Transverse colon (tissue), 4 donors: ENCODE measurements around the gene CTCF. TPM values are rescaled to one million over a fixed set of nuclear protein-coding genes. Genes with fewer than 3 reads are reported as not detected.
A peak's percentile ranks its signal among the peaks of the same experiment; 100 is the strongest.

Source experiments
- DNase-seq: peaks from one replicate; pipeline ENCODE4 v3.0.0-alpha.2; 2019
- H3K27ac ChIP-seq, 4 donors: fragments of 200-600 bp; sonication (generic); 2 replicates each; pipeline ENCODE4 v1.5.1; 2016 to 2018; ENCODE audit warnings: inconsistent platforms in 4 of 4
- H3K27me3 ChIP-seq: fragments of 200-600 bp; sonication (generic); 2 replicates; pipeline ENCODE4 v1.5.1; 2017; ENCODE audit warnings: inconsistent platforms
- H3K36me3 ChIP-seq, 4 donors: fragments of 200-600 bp; sonication (generic); 2 replicates each; pipeline ENCODE4 v1.5.1; 2017 to 2019; ENCODE audit warnings: inconsistent platforms in 4 of 4
- H3K4me1 ChIP-seq, 4 donors: fragments of 200-600 bp; sonication (generic); 2 replicates each; pipeline ENCODE4 v1.5.1; 2017 to 2020; ENCODE audit warnings: inconsistent platforms in 4 of 4
- H3K4me3 ChIP-seq, 4 donors: fragments of 200-600 bp; sonication (generic); 1 replicate in 1 of 4; 2 replicates in 3 of 4; pipeline versions ENCODE4 v1.5.1 to v1.6.1; 2017 to 2019; ENCODE audit warnings: inconsistent platforms in 4 of 4
- H3K9me3 ChIP-seq, 2 donors: fragments of 200-600 bp; sonication (generic); 2 replicates each; pipeline ENCODE4 v1.5.1; 2017 to 2019; ENCODE audit warnings: inconsistent platforms in 2 of 2
- EP300 ChIP-seq: sonication (generic); formaldehyde crosslinking; IDR thresholded peaks from one replicate; pipeline ENCODE4 v1.6.1; 2017; ENCODE audit warnings: antibody characterized with exemption, low read depth
- POLR2A ChIP-seq: fragments of 450-650 bp; IDR thresholded peaks from one replicate; pipeline ENCODE4 v1.6.1; 2016; ENCODE audit warnings: antibody characterized with exemption, mild to moderate bottlenecking, moderate library complexity
- POLR2AphosphoS5 ChIP-seq, 3 donors: sonication (generic); formaldehyde crosslinking; IDR thresholded peaks; one replicate each; pipeline ENCODE4 v1.6.1; 2016; ENCODE audit warnings: antibody characterized with exemption in 3 of 3
- WGBS, 2 donors: methylation state at CpG; one replicate each; pipeline ENCODE4 v1.1.5; 2018; ENCODE audit warnings: low coverage in 1 of 2; 5-methylcytosine and 5-hydroxymethylcytosine counted together
- in situ Hi-C, 4 donors: fragments of 200-750 bp; cut with MboI; loops; one replicate each; pipeline versions ENCODE4 v1.15.0 to v1.15.1; 2017; ENCODE audit warnings: low sequenced_read_pairs in 3 of 4, low pct_ligation_motif_present in 1 of 4, low pct_unique_long_range_greater_than_20kb in 1 of 4
- intact Hi-C: fragments of 100-400 bp; cut with DNase I; formaldehyde crosslinking; loops from one replicate; pipeline ENCODE4 v1.15.1; 2023; ENCODE audit warnings: low total_unique reads
- total RNA-seq, 4 donors: library from RNA; depleted of rRNA; stranded (reverse); fragments of >200 nt; gene quantifications; one replicate each; pipeline ENCODE4 v1.1.0, GENCODE V29; 2016
- TF ChIP-seq, protein P1 (sequence below), 5 experiments: fragments of 200-600 bp in 3 of 5; fragments of 450-650 bp in 2 of 5; sonication (generic) in 3 of 5; IDR thresholded peaks; 1 replicate in 2 of 5; 2 replicates in 3 of 5; pipeline ENCODE4 v1.5.1; 2016 to 2017; ENCODE audit warnings: antibody characterized with exemption in 5 of 5, inconsistent platforms in 3 of 5, mild to moderate bottlenecking in 2 of 5, moderate library complexity in 1 of 5

Gene CTCF
- total RNA-seq, 4 donors from 2014 or later, result 40.0 to 46.8 (median 41.9) TPM

DNA sequence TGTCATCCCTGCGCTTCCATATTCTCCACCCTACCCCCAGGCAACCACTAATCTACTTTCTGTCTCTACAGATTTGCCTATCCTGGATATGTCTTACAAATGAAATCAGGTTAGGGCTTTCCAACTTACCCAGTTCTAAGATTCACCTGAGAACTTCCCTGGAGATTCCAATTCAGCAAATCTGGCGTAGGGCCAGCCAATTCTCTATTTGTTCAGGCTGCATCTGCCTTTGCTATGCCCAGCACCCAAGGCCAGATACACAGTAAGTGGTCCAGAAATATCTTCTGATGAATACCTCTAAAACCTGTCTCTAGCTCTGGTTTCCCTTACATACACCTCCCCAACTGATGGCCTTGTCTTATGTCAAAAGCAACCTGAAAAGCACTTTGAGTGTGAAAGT lies 10.4 kb upstream of the CTCF start:
- intact Hi-C loops, result no loop called here
- Histone ChIP-seq H3K27ac (peak overlapping the region in 2 of 4 donors; percentile 16 to 17), H3K4me1 (peaks cover 7 to 20% (median 14%) of the 10 kb centered on the region in 4 donors), H3K27me3 (no peaks in the 10 kb centered on the region), H3K9me3 (no peaks in the 10 kb centered on the region), H3K36me3 (no peaks in the 10 kb centered on the region), H3K4me3 (no peak overlapping the region)
- no peak for DNase-seq
- no peak for TF ChIP-seq EP300
- TF ChIP-seq POLR2AphosphoS5 (IDR thresholded peaks at IDR 0.05), result no peak
- TF ChIP-seq, protein P1, sequence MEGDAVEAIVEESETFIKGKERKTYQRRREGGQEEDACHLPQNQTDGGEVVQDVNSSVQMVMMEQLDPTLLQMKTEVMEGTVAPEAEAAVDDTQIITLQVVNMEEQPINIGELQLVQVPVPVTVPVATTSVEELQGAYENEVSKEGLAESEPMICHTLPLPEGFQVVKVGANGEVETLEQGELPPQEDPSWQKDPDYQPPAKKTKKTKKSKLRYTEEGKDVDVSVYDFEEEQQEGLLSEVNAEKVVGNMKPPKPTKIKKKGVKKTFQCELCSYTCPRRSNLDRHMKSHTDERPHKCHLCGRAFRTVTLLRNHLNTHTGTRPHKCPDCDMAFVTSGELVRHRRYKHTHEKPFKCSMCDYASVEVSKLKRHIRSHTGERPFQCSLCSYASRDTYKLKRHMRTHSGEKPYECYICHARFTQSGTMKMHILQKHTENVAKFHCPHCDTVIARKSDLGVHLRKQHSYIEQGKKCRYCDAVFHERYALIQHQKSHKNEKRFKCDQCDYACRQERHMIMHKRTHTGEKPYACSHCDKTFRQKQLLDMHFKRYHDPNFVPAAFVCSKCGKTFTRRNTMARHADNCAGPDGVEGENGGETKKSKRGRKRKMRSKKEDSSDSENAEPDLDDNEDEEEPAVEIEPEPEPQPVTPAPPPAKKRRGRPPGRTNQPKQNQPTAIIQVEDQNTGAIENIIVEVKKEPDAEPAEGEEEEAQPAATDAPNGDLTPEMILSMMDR (IDR thresholded peaks at IDR 0.05), result no peak
- no peak for TF ChIP-seq POLR2A
- in situ Hi-C loops, result loop anchor here in 3 of 4 donors (10.0 to 25.0 kb wide), 2 partner anchors 93 to 110 kb away; partner anchors contain the start of genes ACD (in 2 of the 3), C16orf86 (in 2 of the 3), ENKD1 (in 2 of the 3) and PARD6A (in 2 of the 3)
- 88 to 100% methylated on average over 1 to 2 of the region's 2 CpGs for WGBS, 2 donors

DNA sequence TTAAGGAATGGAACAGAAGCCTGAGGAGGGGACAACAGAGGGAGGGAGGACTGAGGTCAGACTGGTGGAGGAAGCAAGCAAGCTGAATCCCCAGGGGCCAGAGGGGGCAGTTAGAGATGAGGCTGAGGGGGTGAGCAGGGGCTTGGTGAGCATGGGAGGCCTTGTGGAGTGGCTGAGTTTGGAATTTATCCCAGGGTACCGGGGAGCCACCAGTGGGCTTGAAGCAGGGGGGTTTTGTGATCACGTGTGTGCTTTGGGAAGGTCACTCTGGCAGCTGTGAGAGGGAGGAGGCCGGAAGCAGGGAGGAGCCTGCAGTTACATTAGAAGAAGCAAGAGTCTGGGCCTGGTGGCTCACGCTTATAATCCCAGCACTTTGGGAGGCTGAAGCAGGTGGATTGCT lies 9.8 kb upstream of the CTCF start:
- Histone ChIP-seq H3K4me1 (peaks cover 2 to 15% (median 9%) of the 10 kb centered on the region in 4 donors), H3K4me3 (no peak overlapping the region), H3K36me3 (no peaks in the 10 kb centered on the region), H3K27ac (peak overlapping the region in 2 of 4 donors; percentile 16 to 17), H3K9me3 (no peaks in the 10 kb centered on the region), H3K27me3 (no peaks in the 10 kb centered on the region)
- TF ChIP-seq EP300 (no peak), POLR2A (no peak), POLR2AphosphoS5 (IDR thresholded peaks at IDR 0.05) (no peak)
- TF ChIP-seq, protein P1 (IDR thresholded peaks at IDR 0.05), result no peak
- intact Hi-C loops (no loop called here), in situ Hi-C loops (loop anchor here in 3 of 4 donors (10.0 to 25.0 kb wide), 2 partner anchors 92 to 110 kb away; partner anchors contain the start of genes ACD (in 2 of the 3), C16orf86 (in 2 of the 3), ENKD1 (in 2 of the 3) and PARD6A (in 2 of the 3))
- 59 to 67% methylated on average over 2 to 4 of the region's 4 CpGs for WGBS, 2 donors
- no peak for DNase-seq

DNA sequence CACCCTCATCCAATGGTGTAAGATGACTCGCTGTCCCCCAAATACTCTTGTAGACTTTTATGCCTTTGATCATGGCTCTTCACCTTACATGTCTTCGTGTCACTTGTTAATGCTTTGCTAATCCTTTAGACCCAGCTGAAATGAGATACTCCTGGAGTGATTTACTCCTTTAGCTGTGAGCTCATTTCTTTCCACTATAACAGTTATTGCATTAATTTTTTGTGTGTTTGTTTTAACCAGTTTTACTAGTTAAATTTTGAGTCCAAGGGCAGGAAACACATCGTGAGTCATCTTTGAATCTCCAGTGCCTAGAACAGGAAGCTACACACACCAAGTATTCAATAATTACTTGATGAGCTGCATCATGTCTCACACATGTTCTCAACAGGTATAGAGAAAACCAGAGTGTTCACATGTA lies 6.5 kb upstream of the CTCF start:
- TF ChIP-seq, protein P1 (IDR thresholded peaks at IDR 0.05), result no peak
- no peak for TF ChIP-seq EP300
- no peak for TF ChIP-seq POLR2A
- TF ChIP-seq POLR2AphosphoS5 (IDR thresholded peaks at IDR 0.05), result no peak
- Histone ChIP-seq H3K27me3 (no peaks in the 10 kb centered on the region), H3K9me3 (no peaks in the 10 kb centered on the region), H3K4me3 (no peak overlapping the region), H3K4me1 (peaks cover 0 to 8% (median 3%) of the 10 kb centered on the region in 4 donors), H3K27ac (peak overlapping the region in 2 of 4 donors; percentile 30 to 31), H3K36me3 (no peaks in the 10 kb centered on the region)
- WGBS, 2 donors, result 64% methylated on average over 3 of the region's 3 CpGs
- intact Hi-C loops (no loop called here), in situ Hi-C loops (loop anchor here in 3 of 4 donors (10.0 to 25.0 kb wide), 2 partner anchors 89 to 106 kb away; partner anchors contain the start of genes ACD (in 2 of the 3), C16orf86 (in 2 of the 3), ENKD1 (in 2 of the 3) and PARD6A (in 2 of the 3))
- no peak for DNase-seq

DNA sequence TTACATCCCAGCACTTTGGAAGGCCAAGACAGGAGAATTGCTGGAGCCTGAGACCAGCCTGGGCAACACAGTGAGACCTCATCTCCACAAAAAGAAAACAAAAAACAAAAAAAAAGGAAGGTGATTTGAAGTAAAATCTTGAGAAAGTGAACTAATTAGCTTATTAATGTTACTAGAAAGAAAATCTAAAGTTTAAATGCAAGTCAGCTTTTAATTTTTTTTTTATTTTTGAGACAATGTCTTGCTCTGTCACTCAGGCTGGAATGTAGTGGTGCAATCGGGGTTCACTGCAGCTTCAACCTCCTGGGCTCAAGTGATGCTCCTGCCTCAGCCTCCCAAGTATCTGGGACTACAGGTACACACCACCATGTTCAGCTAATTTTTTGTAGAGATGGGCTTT lies 3.5 kb upstream of the CTCF start:
- Histone ChIP-seq H3K27ac (no peak overlapping the region), H3K27me3 (no peaks in the 10 kb centered on the region), H3K36me3 (no peaks in the 10 kb centered on the region), H3K4me1 (peaks cover 5 to 16% (median 9%) of the 10 kb centered on the region in 4 donors), H3K9me3 (no peaks in the 10 kb centered on the region), H3K4me3 (no peak overlapping the region)
- no peak for DNase-seq
- WGBS, 2 donors, result 90 to 91% methylated on average over 1 of the region's 1 CpG
- in situ Hi-C loops, result loop anchor here in 3 of 4 donors (10.0 to 25.0 kb wide), 2 partner anchors 86 to 103 kb away; partner anchors contain the start of genes ACD (in 2 of the 3), C16orf86 (in 2 of the 3), ENKD1 (in 2 of the 3) and PARD6A (in 2 of the 3)
- no peak for TF ChIP-seq POLR2A
- TF ChIP-seq, protein P1 (IDR thresholded peaks at IDR 0.05), result no peak
- TF ChIP-seq EP300, result no peak
- TF ChIP-seq POLR2AphosphoS5 (IDR thresholded peaks at IDR 0.05), result no peak
- intact Hi-C loops, result no loop called here
